ENCODE results near the gene PTH1R. TPM values are rescaled to one million over a fixed set of nuclear protein-coding genes. Genes with fewer than 3 reads are reported as not detected.

PTH1R gene
- total and polyA plus RNA-seq, 4 donors: 11.2 to 29.7 (median 19.9) TPM

GRCh38 chr3:46922426-46922825 lies 44.9 kb downstream of the PTH1R start:
- Histone ChIP-seq H3K27me3 (ENCODE audit: control insufficient read depth in 3 of 3, insufficient read depth in 3 of 3, low read length in 2 of 3) (no peaks in the 10 kb centered on the region), H3K4me1 (ENCODE audit: control insufficient read depth in 5 of 5, insufficient read depth in 5 of 5, low read length in 5 of 5) (peaks cover 0 to 20% (median 4%) of the 10 kb centered on the region in 5 donors), H3K9me3 (ENCODE audit: control insufficient read depth in 4 of 4, insufficient read depth in 3 of 4, low read length in 3 of 4) (peaks cover 0 to 5% (median 0%) of the 10 kb centered on the region in 4 donors), H3K27ac (ENCODE audit: low read depth in 1 of 2, low read length in 1 of 2) (no peak overlapping the region), H3K9ac (ENCODE audit: insufficient read depth in 1 of 2, low read length in 2 of 2) (no peak overlapping the region), H3K4me3 (no peak overlapping the region), H3K36me3 (ENCODE audit: control insufficient read depth in 4 of 4, insufficient read depth in 4 of 4, low read length in 4 of 4) (peaks cover 9 to 64% (median 43%) of the 10 kb centered on the region in 4 donors)
- WGBS, 2 donors: 96 to 98% methylated on average over 4 of the region's 4 CpGs
- ATAC-seq (ENCODE audit: insufficient read depth, low FRiP score): no peak
- TF ChIP-seq CTCF (IDR thresholded peaks at IDR 0.05; ENCODE audit: control extremely low read depth, extremely low read depth): no peak
- DNase-seq: no peak

GRCh38 chr3:46922871-46923558 lies 45.5 kb downstream of the PTH1R start:
- 90 to 93% methylated on average over 16 of the region's 16 CpGs for WGBS, 2 donors
- Histone ChIP-seq H3K36me3 (ENCODE audit: control insufficient read depth in 4 of 4, insufficient read depth in 4 of 4, low read length in 4 of 4) (peaks cover 9 to 61% (median 43%) of the 10 kb centered on the region in 4 donors), H3K9ac (ENCODE audit: insufficient read depth in 1 of 2, low read length in 2 of 2) (no peak overlapping the region), H3K4me3 (no peak overlapping the region), H3K27me3 (ENCODE audit: control insufficient read depth in 3 of 3, insufficient read depth in 3 of 3, low read length in 2 of 3) (no peaks in the 10 kb centered on the region), H3K27ac (ENCODE audit: low read depth in 1 of 2, low read length in 1 of 2) (no peak overlapping the region), H3K9me3 (ENCODE audit: control insufficient read depth in 4 of 4, insufficient read depth in 3 of 4, low read length in 3 of 4) (peaks cover 0 to under 1% (median 0%) of the 10 kb centered on the region in 4 donors), H3K4me1 (ENCODE audit: control insufficient read depth in 5 of 5, insufficient read depth in 5 of 5, low read length in 5 of 5) (peaks cover 0 to 23% (median 4%) of the 10 kb centered on the region in 5 donors)
- ATAC-seq (ENCODE audit: insufficient read depth, low FRiP score): no peak
- no peak for TF ChIP-seq CTCF (IDR thresholded peaks at IDR 0.05; ENCODE audit: control extremely low read depth, extremely low read depth)
- DNase-seq: no peak

- no peak overlapping the region for H3K9ac ChIP-seq (ENCODE audit: insufficient read depth in 1 of 2, low read length in 2 of 2)
- DNase-seq (peak in 1 of 3 donors; percentile 38), ATAC-seq (ENCODE audit: insufficient read depth, low FRiP score) (peak; percentile 45)
- peaks cover 9 to 54% (median 43%) of the 10 kb centered on the region in 4 donors for H3K36me3 ChIP-seq (ENCODE audit: control insufficient read depth in 4 of 4, insufficient read depth in 4 of 4, low read length in 4 of 4)
- H3K27me3 ChIP-seq (ENCODE audit: control insufficient read depth in 3 of 3, insufficient read depth in 3 of 3, low read length in 2 of 3): no peaks in the 10 kb centered on the region
- peak overlapping the region; percentile 7 to 82 for H3K27ac ChIP-seq (ENCODE audit: low read depth in 1 of 2, low read length in 1 of 2)
- H3K9me3 ChIP-seq (ENCODE audit: control insufficient read depth in 4 of 4, insufficient read depth in 3 of 4, low read length in 3 of 4): no peaks in the 10 kb centered on the region
- WGBS, 2 donors: 56 to 60% methylated on average over 11 of the region's 11 CpGs
- TF ChIP-seq CTCF (IDR thresholded peaks at IDR 0.05; ENCODE audit: control extremely low read depth, extremely low read depth): peak; percentile 45
- H3K4me1 ChIP-seq (ENCODE audit: control insufficient read depth in 5 of 5, insufficient read depth in 5 of 5, low read length in 5 of 5): peaks cover 0 to 23% (median 4%) of the 10 kb centered on the region in 5 donors
- no peak overlapping the region for H3K4me3 ChIP-seq
These were observed 46.2 kb downstream of the PTH1R start for GRCh38 chr3:46923559-46924350.
